SK-N-SH (cell line): ENCODE measurements around the gene UBE2L5.

Experiments
- NRF1 ChIP-seq: IDR thresholded peaks from 2 replicates; pipeline ENCODE4 v1.6.1; 2012; ENCODE audit warnings: low read depth, mild to moderate bottlenecking, low read length
- POLR2AphosphoS5 ChIP-seq: IDR thresholded peaks from 2 replicates; pipeline ENCODE4 v1.6.1; 2012; ENCODE audit warnings: low read depth, low read length
- RAD21 ChIP-seq: IDR thresholded peaks from 2 replicates; pipeline ENCODE4 v1.6.1; 2012; ENCODE audit warnings: mild to moderate bottlenecking, low read length
- TF ChIP-seq, protein P1 (sequence below): IDR thresholded peaks from 2 replicates; pipeline ENCODE4 v1.4.0; 2012; ENCODE audit warnings: low read depth, borderline replicate concordance

- TF ChIP-seq, protein P1, sequence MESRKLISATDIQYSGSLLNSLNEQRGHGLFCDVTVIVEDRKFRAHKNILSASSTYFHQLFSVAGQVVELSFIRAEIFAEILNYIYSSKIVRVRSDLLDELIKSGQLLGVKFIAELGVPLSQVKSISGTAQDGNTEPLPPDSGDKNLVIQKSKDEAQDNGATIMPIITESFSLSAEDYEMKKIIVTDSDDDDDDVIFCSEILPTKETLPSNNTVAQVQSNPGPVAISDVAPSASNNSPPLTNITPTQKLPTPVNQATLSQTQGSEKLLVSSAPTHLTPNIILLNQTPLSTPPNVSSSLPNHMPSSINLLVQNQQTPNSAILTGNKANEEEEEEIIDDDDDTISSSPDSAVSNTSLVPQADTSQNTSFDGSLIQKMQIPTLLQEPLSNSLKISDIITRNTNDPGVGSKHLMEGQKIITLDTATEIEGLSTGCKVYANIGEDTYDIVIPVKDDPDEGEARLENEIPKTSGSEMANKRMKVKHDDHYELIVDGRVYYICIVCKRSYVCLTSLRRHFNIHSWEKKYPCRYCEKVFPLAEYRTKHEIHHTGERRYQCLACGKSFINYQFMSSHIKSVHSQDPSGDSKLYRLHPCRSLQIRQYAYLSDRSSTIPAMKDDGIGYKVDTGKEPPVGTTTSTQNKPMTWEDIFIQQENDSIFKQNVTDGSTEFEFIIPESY: no peak
- TF ChIP-seq NRF1 (no peak), RAD21 (no peak), POLR2AphosphoS5 (no peak)
Observed at GRCh38 chr13:30438286-30438685, 16.0 kb downstream of the UBE2L5 start.
